ENCODE results near the gene TSC22D3. TPM values are rescaled to one million over a fixed set of nuclear protein-coding genes. Genes with fewer than 3 reads are reported as not detected.

TSC22D3 gene
- total and polyA plus RNA-seq, 2 donors (not counting 1 experiment from before 2014, with no cell fraction given), result 447 to 3,050 TPM

GRCh38 chrX:107713543-107714205 is 61.9 kb downstream of the TSC22D3 start:
- POLR2A ChIA-PET, result interaction anchor here (0.9 to 13.1 kb wide), 5 partner anchors 12 to 62 kb away, joined by 3 to 375 read pairs (median 6); partner anchors contain the start of gene TSC22D3
- Histone ChIP-seq H3K9me3 (ENCODE audit: control extremely low read depth in 1 of 3, control insufficient read depth in 2 of 3, insufficient read depth in 1 of 3, low read length in 2 of 3) (no peaks in the 10 kb centered on the region), H2AFZ (ENCODE audit: insufficient read depth, low read depth, low read length, poor library complexity, severe bottlenecking) (no peak overlapping the region), H3K27me3 (replicated peaks in 1 of 4; ENCODE audit: control extremely low read depth in 1 of 4, control insufficient read depth in 3 of 4, insufficient read depth in 4 of 4, low read length in 3 of 4) (no peaks in the 10 kb centered on the region), H4K20me1 (ENCODE audit: control insufficient read depth, insufficient read depth, low read length, poor library complexity, severe bottlenecking) (peaks cover 30% of the 10 kb centered on the region), H3K27ac (ENCODE audit: low read length in 2 of 2) (peak overlapping the region; percentile 99), H3K4me1 (ENCODE audit: control insufficient read depth in 2 of 2, insufficient read depth in 2 of 2, low read length in 2 of 2) (peaks cover 60 to 75% of the 10 kb centered on the region in 2 donors), H3K36me3 (replicated peaks in 1 of 2; ENCODE audit: control extremely low read depth in 1 of 2, control insufficient read depth in 1 of 2, extremely low read depth in 1 of 2, insufficient read depth in 2 of 2, low read length in 1 of 2) (peaks cover 0 to 32% of the 10 kb centered on the region in 2 experiments), H3K79me2 (ENCODE audit: control insufficient read depth, insufficient read depth, low read length) (peaks cover 18% of the 10 kb centered on the region), H3K4me3 (ENCODE audit: control extremely low read depth in 1 of 5, extremely low read depth in 1 of 5, insufficient read depth in 1 of 5, low read depth in 2 of 5, low read length in 4 of 5) (peak overlapping the region; percentile 81 to 96 (median 91)), H3K9ac (ENCODE audit: low read length) (peak overlapping the region; percentile 99), H3K4me2 (replicated peaks; ENCODE audit: low read depth, low read length, poor library complexity, severe bottlenecking) (peak overlapping the region; percentile 78)
- WGBS (ENCODE audit: insufficient coverage), result 83% methylated on average over 1 of the region's 9 CpGs
- H3K9me3 Mint-ChIP-seq (ENCODE audit: insufficient read depth), result no peaks in the 10 kb centered on the region
- no peaks in the 10 kb centered on the region for H3K27me3 Mint-ChIP-seq
- DNase-seq (peak; percentile 62), ATAC-seq (ENCODE audit: low read depth) (no peak)
- peak overlapping the region; percentile 97 for H3K4me3 Mint-ChIP-seq
- intact Hi-C loops (cut with micrococcal nuclease), result no loop called here
- no peak for TF ChIP-seq EZH2 (IDR thresholded peaks at IDR 0.05; ENCODE audit: borderline replicate concordance, insufficient read depth, low read depth, low read length, poor library complexity, severe bottlenecking)
- TF ChIP-seq CTCF (IDR thresholded peaks at IDR 0.05), result no peak
- H3K27ac Mint-ChIP-seq, result peak overlapping the region; percentile 99
- peaks cover 71% of the 10 kb centered on the region for H3K4me1 Mint-ChIP-seq
- CTCF ChIA-PET, result interaction anchor here (1.9 to 13.4 kb wide), 3 partner anchors 37 to 62 kb away, joined by 5 to 318 read pairs (median 98); partner anchors contain the start of genes NCBP2L and TSC22D3

DNA sequence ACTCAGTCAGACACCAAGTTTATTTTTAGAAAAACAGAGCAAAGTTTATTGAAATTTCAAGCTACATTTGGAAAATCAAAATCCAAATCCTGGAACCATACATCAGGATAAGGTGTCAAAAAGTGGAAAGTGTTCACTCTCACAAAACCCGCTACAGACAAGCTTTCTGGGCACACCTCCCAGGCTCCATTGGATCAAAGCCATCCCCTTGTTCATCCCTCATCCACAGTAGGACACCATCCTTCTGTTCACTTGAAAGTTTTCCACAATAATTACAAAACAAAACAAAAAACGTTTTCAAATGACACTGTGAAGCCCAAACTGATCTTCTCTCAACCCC is 62.4 kb downstream of the TSC22D3 start:
- 100% methylated on average over 1 of the region's 2 CpGs for WGBS (ENCODE audit: insufficient coverage)
- Mint-ChIP-seq H3K4me1 (peaks cover 66% of the 10 kb centered on the region), H3K27me3 (no peaks in the 10 kb centered on the region), H3K4me3 (peak overlapping the region; percentile 97), H3K9me3 (ENCODE audit: insufficient read depth) (no peaks in the 10 kb centered on the region), H3K27ac (peak overlapping the region; percentile 99)
- Histone ChIP-seq H3K4me2 (replicated peaks; ENCODE audit: low read depth, low read length, poor library complexity, severe bottlenecking) (peak overlapping the region; percentile 78), H4K20me1 (ENCODE audit: control insufficient read depth, insufficient read depth, low read length, poor library complexity, severe bottlenecking) (peaks cover 30% of the 10 kb centered on the region), H3K4me3 (ENCODE audit: control extremely low read depth in 1 of 5, extremely low read depth in 1 of 5, insufficient read depth in 1 of 5, low read depth in 2 of 5, low read length in 4 of 5) (peak overlapping the region in 3 of 5 experiments; percentile 6 to 91 (median 86)), H3K27me3 (replicated peaks in 1 of 4; ENCODE audit: control extremely low read depth in 1 of 4, control insufficient read depth in 3 of 4, insufficient read depth in 4 of 4, low read length in 3 of 4) (no peaks in the 10 kb centered on the region), H3K9ac (ENCODE audit: low read length) (no peak overlapping the region), H3K36me3 (replicated peaks in 1 of 2; ENCODE audit: control extremely low read depth in 1 of 2, control insufficient read depth in 1 of 2, extremely low read depth in 1 of 2, insufficient read depth in 2 of 2, low read length in 1 of 2) (peaks cover 0 to 32% of the 10 kb centered on the region in 2 experiments), H3K27ac (ENCODE audit: low read length in 2 of 2) (peak overlapping the region; percentile 99), H3K4me1 (ENCODE audit: control insufficient read depth in 2 of 2, insufficient read depth in 2 of 2, low read length in 2 of 2) (peaks cover 55 to 70% of the 10 kb centered on the region in 2 donors), H3K9me3 (ENCODE audit: control extremely low read depth in 1 of 3, control insufficient read depth in 2 of 3, insufficient read depth in 1 of 3, low read length in 2 of 3) (no peaks in the 10 kb centered on the region), H2AFZ (ENCODE audit: insufficient read depth, low read depth, low read length, poor library complexity, severe bottlenecking) (no peak overlapping the region), H3K79me2 (ENCODE audit: control insufficient read depth, insufficient read depth, low read length) (peaks cover 18% of the 10 kb centered on the region)
- ChIA-PET CTCF (interaction anchor here (1.9 to 13.4 kb wide), 2 partner anchors 37 to 53 kb away, joined by 5 to 318 read pairs; no protein-coding TSS in a partner anchor), POLR2A (interaction anchor here (0.9 to 13.1 kb wide), 2 partner anchors 12 to 37 kb away, joined by 3 to 375 read pairs; no protein-coding TSS in a partner anchor)
- no peak for TF ChIP-seq EZH2 (IDR thresholded peaks at IDR 0.05; ENCODE audit: borderline replicate concordance, insufficient read depth, low read depth, low read length, poor library complexity, severe bottlenecking)
- no peak for TF ChIP-seq CTCF (IDR thresholded peaks at IDR 0.05)
- DNase-seq, result no peak
- ATAC-seq (ENCODE audit: low read depth), result no peak
- intact Hi-C loops (cut with micrococcal nuclease), result no loop called here
